NOMO-1 (cell line): ENCODE results near the gene CCDC102B.

Experiments
- DNase-seq, 2 experiments: peaks; one replicate each; lab custom pipeline; 2025; ENCODE audit not compliant: unreplicated experiment in 2 of 2; lab: John Stamatoyannopoulos, UW

The CCDC102B gene

GRCh38 chr18:69064063-69064462, 266.2 kb downstream of the CCDC102B start:
- DNase-seq: no peak

GRCh38 chr18:69067048-69067447, 269.2 kb downstream of the CCDC102B start:
- DNase-seq: no peak

DNA sequence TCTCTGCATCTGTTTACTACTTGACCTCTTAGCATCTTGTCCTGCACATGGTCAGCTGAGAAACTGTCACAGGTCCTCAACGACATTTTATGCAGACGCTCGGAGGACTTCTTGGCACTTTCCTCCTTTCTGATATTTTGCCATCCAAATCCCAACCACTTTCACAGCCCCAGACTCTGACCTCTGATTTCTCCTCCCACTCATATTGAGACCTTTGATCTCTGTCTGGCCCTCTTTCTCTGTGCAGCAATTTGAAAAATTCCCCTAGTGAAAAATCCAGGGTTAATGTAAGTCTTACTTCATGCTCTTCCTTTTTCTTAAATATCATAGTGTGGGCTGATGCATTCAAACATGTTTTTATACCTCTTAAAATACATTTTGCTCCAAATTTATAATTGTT, 273.8 kb downstream of the CCDC102B start:
- no peak for DNase-seq

- DNase-seq: no peak
Measured at GRCh38 chr18:69081846-69082245, 284.0 kb downstream of the CCDC102B start.

DNA sequence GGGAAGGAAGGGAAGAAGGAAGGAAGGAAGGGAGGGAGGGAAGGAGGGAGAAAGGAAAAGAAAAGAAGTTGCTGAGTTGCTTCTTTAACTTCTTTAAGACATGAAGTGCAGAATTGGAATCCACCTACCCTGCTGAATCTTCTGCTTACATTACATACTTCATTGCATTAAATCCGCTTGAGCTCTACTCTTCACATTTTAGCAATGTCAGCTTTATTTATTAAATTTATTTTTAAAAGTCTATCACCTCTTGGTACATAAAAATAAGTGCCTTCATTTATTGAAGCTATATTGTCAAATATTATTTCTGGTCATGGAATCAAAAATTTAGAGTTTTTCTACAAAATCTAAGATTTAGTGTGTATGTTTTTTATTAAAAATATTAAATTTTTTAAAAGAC, 284.6 kb downstream of the CCDC102B start:
- no peak for DNase-seq

GRCh38 chr18:69085951-69086350, 288.1 kb downstream of the CCDC102B start:
- DNase-seq: no peak

DNA sequence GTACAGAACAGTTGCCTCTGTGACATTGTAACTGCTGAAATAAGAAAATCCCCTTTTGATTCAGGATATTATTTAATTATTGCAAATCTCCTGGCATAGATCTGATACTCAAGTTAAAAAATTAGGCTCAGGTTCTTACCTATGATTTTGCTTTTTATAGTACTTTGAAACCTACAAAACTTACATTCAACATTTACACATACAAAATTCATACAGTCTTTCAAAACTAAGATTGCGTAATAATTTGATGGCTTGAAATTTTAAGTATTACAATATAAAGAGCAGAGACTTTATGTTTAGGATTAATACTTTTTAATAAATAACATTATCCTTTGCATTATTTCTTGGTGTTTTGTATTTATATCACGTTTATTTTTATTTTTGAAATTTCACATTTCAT, 291.1 kb downstream of the CCDC102B start:
- no peak for DNase-seq

DNA sequence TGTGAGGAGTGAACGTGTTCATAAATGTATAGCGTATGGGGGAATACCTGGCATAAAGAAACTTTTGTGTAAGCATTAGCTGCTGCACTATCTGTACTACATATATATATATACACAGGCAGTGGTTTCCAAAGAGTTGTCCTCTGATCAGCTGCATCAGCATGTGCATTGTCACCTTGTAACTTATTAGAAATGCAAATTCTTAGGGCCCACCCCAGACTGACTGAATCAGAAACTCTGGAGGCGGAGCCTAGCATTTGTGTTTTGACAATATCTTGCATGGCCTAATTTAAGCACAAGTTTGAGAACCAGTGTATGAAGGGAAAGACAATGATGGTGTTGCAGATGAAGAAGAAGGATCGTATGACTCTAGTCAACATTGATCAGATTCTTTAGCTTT, 299.5 kb downstream of the CCDC102B start:
- no peak for DNase-seq

- no peak for DNase-seq
Measured at GRCh38 chr18:69102959-69103358, 305.1 kb downstream of the CCDC102B start.
